ENCODE measurements around the gene C19orf81.

The C19orf81 gene

GRCh38 chr19:50659318-50660087 is 10.3 kb downstream of the C19orf81 start:
- no peak for DNase-seq

DNA sequence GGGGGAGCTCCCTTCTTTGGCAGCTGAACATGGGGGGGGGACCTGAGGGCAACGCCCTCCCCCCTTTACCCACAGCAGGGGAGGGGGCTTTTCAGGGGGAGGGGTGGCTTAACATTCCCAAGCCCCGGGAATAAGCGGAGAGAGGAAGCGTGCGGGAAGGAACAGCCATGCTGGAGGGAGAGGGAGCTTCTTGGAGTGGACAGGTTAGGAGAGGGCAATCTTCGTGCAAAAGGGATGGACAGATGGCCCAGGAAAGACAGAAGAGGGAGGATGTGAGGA is 10.8 kb downstream of the C19orf81 start:
- no peak for DNase-seq

DNA sequence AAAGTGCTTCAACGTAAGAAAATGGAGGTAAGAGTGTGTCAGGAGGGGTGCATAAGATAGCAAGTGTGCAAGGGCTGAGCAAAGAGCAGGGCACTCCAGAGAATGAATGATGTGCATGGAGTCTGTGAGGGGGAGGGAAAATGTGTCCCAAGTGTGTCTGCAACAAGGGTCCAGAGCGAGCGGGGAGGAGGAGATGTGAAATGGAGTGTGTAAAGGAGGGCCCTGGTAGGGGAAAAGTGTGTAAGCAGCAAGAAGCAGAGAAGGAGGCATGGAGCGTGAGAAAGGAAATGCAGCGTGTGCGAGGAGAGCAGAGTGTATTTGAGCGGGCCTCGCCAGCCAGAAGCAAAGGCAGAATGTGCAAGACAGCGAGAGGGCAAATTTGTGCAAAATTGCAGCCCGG is 11.8 kb downstream of the C19orf81 start:
- DNase-seq, result no peak

DNA sequence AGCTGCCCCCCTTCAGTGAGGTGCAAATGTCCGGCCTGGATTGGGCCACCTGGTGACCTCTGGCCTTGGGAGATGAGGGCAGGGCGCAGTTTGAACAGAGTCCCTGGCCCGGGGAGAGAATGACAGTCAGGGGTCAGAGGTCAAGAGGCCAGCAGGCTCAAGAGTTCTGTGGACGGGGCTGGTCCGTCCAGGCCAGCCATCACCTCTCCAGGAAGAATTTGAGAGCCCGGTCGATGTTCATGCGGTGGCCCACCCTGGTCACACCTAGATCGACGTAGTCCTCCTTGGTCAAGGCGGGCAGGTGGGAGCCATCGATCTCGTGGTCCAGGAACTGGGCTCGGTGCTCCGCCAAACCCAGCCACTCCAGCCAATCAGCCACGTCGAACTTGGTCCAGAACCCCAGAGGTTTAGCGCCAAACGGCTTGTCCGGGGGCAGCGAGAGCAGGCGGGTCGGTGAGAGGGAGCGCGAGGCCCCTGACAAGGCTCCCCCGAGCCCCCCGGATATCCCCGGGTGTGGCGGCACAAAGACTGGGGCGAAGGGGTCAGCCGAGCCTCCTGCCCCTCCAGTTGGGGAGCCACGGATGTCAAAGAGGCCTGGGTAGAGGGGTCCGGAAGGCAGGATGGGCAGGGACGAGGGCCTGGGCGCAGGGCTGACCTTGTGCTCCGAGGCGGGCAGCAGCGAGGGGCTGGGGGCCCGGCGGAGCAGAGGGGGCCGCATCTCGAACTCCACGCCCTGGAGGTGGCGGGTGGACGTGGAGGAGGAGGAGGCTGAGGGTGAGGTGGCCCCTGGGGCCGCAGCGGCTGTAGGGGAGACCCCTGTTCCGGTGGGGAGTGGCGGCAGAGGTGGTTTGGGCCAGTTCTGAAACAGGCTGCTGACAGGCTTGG is 12.8 kb downstream of the C19orf81 start:
- DNase-seq, result no peak

GRCh38 chr19:50662651-50663481 is 13.6 kb downstream of the C19orf81 start:
- no peak for DNase-seq

DNA sequence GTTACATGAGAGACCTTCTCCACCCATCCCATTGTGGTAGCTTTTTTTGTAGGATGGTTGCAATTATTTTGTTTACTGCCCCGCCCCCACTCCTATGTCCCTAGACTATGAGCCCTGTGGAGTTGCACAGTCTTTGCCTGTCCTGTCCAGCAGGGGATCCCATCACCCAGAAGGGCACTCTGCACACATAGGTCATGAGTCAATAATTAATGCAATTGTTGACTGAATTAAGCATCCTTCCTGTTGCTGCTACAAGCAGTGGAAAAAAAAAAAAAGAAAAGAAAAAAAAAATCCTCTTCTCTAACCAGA is 14.2 kb downstream of the C19orf81 start:
- peak; percentile 60 for DNase-seq

DNA sequence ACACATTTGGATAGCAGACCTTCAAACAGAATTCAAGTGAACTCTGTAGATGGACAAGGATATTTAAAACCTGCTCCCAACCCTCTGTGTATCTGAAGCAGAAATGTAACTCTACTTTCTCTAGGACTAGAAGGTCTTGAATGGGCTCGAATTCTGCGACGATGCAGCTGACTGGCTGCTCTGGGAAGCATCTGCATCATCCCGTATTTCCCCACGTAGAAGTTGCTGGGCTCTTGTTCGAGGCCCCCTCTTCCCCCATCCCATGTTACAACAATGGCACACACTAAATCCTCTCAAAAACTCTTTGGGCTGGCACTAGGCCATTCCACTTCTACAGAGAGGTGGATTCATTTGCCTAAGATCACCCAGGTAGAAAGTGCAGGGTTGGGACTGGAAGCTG is 15.0 kb downstream of the C19orf81 start:
- no peak for DNase-seq

- no peak for DNase-seq
Observed at GRCh38 chr19:50666346-50667176, 17.3 kb downstream of the C19orf81 start.

DNA sequence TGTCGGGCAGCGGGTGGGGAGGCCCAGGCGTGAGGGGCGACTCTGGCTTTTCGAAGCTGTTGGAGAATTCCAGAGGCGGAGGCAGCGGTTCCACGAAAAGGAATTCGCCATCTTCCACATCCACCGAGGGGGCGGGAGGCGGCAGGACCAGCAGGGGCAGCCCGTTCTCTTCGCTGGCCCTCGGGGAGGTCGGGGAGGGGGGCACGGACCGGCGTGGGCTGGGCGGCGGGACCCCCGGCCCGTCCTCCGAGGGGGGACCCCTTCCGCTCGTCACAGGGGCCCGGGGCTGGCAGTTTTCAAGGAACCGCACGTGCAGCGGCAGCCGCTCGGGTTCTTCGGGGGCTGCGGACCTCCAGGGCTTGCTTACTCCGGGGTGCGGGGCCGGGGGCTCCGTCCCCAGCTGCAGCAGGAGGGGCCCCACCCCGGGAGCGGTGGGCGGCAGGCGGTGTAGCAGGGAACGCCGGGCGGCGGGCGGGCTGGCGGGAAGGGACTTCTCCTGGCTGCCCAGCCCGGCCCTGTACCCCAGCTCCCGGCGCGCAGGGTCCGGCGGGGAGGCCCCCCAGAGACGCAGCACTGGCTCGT is 18.0 kb downstream of the C19orf81 start:
- no peak for DNase-seq

DNA sequence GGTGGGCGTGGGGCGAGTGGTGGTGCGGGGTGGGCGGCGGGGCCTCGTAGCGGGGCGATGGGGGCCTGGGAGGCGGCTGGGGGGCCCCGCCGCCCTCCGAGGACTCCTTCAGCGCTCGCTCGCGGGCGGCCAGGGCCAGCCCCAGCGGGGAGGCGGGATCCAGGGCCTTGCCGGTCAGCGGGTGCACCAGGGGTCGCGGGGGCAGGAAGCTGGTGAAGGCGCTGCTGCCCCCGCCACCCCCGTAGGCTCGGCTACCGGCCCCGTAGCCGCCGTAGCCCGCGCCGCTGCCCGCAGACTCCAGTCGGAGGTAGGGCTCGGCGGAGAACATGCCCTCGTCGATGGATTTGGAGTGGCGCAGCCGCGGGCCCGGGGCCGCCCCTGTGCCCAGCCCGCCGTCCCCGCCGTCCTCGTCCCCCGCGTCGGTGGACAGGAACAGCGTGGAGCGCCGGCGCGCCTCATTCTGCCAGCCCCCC is 18.6 kb downstream of the C19orf81 start:
- no peak for DNase-seq

DNA sequence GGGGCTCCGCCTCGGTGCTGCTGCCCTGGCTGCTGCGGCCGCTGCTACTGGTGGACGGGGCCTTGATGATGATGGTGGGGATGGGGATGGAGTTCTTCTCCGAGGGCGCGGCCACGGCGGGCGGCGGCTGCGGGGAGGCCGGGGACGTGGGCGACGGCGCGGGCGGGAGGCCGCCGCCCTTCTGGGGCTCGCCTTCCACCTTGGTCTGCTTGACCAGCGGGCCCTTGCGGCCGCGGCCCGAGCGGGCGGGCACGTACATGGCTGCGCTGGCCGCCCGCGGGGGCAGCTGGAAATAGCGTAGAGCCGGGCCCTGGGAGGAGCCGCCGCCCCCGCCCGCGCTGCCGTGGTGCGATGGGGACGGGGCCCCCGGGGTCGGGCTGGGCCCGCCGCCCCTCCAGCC is 19.2 kb downstream of the C19orf81 start:
- no peak for DNase-seq

DNA sequence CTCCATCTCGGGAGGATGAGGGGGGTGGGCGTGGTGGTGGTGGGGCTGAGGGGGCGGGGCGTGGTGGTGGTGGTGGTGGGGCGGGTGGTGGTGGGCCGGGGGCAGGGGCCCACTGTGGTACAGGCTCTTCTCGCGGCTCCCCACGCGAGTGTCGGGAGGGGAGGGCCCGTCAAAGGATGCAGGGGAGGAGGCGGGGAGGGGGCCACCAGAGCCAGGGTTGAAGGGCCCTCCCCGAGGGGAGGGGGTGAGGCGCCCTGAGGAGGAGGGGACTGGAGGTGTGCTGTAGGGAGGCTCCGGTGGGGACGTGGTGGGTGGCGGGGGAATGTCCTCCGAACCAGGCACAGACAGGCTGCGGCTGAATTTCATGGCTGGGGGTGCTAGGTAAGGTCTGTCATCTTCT is 19.6 kb downstream of the C19orf81 start:
- no peak for DNase-seq

- peak; percentile 60 for DNase-seq
Observed at GRCh38 chr19:50669302-50670101, 20.3 kb downstream of the C19orf81 start.

- DNase-seq, result no peak
Observed at GRCh38 chr19:50670102-50670380, 20.8 kb downstream of the C19orf81 start.

GRCh38 chr19:50673118-50673517 is 23.9 kb downstream of the C19orf81 start:
- DNase-seq, result no peak

DNA sequence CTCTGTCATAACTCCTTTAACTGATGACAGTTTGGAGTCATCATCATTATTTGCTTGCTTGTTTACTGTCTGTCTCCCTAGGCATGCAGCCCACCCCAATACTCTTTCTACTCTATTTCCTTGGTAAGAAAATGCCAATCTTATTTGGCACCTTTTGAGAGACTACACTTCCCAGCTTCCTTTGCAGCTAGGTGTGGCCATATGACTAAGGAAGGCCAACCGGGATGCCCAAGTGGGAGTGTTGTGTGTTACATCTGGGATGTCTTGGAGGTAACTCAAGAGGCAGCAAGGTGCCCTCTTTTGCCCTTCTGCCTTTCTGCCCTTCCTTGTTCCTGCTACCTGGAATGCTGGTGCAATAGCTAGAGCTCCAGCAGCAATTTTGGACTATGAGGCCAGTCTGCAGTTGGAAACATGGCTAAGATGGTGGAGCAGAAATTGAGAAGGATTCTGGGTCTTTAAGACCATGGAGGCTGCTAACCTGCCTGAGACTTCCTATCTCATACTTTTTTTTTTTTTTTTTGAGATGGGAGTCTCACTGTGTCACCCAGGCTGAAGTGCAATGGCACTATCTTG is 27.5 kb downstream of the C19orf81 start:
- no peak for DNase-seq

DNA sequence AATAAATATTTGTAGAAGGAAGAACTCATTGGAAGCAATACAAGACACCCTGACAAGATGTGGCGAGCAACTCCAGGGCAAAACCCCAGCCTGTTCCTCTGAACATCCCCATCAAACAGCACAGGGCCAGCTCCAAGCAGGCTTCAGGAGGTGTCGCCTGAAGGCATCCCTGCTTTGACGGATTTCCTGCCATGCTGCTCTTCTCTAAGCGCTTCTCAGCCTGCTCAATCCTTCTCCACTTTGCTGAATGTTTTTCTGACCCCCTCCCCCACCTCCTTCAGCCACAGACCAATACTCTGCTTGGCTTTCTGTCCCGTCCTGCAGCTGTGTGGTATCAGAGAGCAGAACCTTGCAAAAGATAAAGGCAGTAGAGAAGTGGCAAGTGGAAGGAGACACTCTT is 28.4 kb downstream of the C19orf81 start:
- DNase-seq, result no peak

- no peak for DNase-seq
Observed at GRCh38 chr19:50678323-50678722, 29.1 kb downstream of the C19orf81 start.

GRCh38 chr19:50679177-50680125 is 30.2 kb downstream of the C19orf81 start:
- DNase-seq, result peak; percentile 89

All from hematopoietic multipotent progenitor cell treated with erythropoietin and hydrocortisone succinate and interleukin-3 and kit ligand, for 6 days (in vitro differentiated cells).